Measurements from ENCODE around the gene CACNG6.

- no peak for TF ChIP-seq CTCF (IDR thresholded peaks at IDR 0.05)
- TF ChIP-seq POLR2A (IDR thresholded peaks at IDR 0.05) = no peak
- TF ChIP-seq POLR2AphosphoS5 (IDR thresholded peaks at IDR 0.05) = no peak
- TF ChIP-seq EP300 (IDR thresholded peaks at IDR 0.05) = no peak
These were observed 45.4 kb upstream of the CACNG6 start for GRCh38 chr19:53945998-53946397.

Data from upper lobe of left lung (tissue), 4 donors.